GM21390 (cell line): Measurements from ENCODE around the gene RASGRF1.

ENCODE experiments used
- ATAC-seq: cut with Tn5 transposase; IDR thresholded peaks from one replicate; pipeline ENCODE4 v1.9.1; 2021; ENCODE audit not compliant: unreplicated experiment

RASGRF1 gene

GRCh38 chr15:78915341-78916087 is 175.1 kb downstream of the RASGRF1 start:
- no peak for ATAC-seq

DNA sequence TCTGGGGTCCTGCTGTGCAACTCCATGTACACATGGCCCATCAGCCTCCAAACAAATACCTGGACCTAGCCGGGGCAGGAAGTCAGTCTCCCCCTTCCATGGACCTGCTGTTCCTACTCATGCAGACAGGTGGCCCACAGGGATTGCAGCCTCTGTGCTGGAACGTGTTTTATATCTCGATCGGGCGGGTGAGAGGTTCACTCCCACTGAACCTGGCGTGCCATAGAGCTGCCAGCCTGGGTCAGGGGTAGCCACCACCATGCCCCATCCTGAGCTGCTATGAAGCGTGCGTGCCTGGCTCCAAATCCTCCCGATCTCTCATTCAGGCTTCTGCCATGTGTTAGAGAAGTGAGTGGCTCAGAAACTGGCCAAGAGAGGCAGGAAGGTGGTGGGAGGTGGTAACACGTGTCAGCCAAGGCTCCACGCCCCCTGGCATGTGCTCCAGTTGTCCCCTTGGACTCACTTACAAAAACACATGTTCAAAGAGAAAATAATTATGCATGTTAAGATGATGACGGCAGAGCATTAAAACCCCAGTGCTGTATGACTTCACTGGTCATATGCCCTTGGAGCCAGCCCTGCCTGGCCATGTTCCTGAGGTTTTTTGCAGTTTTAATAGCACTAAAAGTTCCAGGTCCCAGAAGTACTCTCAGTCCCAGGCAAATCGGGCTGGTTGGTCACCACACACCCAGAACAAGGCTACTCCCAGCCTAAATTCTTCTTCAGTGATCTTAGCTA is 176.4 kb downstream of the RASGRF1 start:
- ATAC-seq, result no peak

GRCh38 chr15:78913012-78913411 is 177.6 kb downstream of the RASGRF1 start:
- no peak for ATAC-seq

- ATAC-seq, result no peak
Observed at GRCh38 chr15:78912316-78912715, 178.3 kb downstream of the RASGRF1 start.

- no peak for ATAC-seq
Observed at GRCh38 chr15:78910271-78910670, 180.3 kb downstream of the RASGRF1 start.
